Stimulated activated CD8-positive, alpha-beta memory T cell treated with anti-CD3 and anti-CD28 coated beads, Interleukin-7, amount 100 ng/mL, for 4 hours (primary cell): Measurements from ENCODE around the gene CDKN1C.

Experiments
- DNase-seq, 2 donors: peaks; one replicate each; pipeline ENCODE4 v3.0.0-alpha.2; 2020; ENCODE audit warnings: low read depth in 2 of 2

Gene CDKN1C

DNA sequence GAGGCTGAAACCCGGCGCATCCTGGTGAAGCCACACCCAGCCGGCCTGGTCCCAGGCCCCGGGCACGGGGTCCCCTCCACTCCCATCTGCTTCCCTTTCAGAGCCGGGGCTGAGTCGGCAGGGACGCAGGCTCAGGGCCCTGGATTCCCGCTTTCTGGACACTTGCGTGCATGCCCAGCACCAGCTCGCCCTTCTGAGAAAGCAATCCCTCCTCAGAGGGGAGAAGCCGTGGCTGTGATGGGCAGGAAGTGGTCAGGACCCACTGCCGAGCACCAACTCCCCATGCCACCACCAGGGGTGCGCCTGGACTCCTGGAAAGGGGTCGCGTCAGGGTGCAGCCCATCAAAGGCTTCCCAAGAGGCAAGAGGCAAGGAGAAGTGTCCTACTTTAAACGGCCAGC is 15.1 kb downstream of the CDKN1C start:
- DNase-seq = no peak

DNA sequence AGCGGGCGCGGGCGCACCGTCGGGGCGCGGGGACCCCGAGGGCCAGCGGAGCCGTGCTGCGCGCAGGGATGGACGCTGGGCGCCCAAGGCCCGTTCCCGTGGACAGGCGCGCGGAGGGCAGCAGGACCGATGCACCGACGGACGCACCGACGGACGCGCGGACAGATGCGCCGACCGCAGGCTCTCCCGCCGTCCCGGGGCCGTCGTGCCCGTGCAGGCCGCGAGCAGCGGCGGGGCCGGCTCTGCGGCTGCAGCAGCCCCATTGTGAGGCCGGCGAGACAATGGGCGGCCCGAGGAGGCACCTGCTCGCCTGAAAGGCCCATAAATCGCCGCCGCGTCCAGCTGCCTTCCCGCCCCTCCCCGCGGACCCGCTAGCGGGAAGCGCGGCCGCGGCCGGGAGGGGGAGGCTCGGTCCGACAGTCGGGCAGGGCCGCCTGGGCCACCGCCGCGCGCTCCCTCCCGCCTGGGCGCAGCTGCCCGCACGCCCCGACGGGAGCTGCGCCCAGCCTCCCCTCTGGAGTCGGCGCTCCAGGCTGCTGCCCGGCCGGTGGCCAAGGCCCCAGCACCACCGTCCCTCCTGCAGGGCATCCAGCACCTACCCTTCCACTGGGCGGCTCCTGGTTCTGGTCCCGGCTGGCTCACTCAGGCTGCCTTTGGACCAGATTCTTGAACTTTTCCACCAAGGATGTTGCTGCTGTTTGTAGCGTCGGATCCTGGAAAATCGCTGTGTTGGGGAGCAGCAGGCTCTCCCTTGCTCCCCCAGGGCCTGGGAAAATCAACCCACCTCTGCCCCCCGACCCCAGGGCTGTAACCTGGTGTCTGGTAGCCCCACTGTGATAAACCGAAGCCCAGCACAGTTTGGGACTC is 15.8 kb downstream of the CDKN1C start:
- no peak for DNase-seq

DNA sequence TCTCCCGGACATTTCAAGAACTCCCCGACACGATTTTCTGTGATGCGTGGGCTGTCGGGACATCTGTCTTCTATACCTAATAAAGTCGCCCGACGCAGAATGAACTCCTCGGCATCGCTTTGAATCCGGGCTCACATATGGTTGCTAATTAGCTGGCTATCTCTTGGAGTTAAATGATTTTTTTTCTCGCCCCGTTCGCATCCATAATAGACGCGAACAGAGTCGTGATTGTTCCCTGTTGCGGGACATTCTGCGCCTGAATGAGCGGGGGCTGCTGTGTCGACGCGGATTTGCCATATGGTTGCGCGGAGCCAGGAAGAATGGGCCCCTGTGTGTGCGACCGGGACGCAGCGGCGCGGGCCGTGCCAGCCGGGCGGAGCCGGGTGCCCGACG is 16.4 kb downstream of the CDKN1C start:
- no peak for DNase-seq

DNA sequence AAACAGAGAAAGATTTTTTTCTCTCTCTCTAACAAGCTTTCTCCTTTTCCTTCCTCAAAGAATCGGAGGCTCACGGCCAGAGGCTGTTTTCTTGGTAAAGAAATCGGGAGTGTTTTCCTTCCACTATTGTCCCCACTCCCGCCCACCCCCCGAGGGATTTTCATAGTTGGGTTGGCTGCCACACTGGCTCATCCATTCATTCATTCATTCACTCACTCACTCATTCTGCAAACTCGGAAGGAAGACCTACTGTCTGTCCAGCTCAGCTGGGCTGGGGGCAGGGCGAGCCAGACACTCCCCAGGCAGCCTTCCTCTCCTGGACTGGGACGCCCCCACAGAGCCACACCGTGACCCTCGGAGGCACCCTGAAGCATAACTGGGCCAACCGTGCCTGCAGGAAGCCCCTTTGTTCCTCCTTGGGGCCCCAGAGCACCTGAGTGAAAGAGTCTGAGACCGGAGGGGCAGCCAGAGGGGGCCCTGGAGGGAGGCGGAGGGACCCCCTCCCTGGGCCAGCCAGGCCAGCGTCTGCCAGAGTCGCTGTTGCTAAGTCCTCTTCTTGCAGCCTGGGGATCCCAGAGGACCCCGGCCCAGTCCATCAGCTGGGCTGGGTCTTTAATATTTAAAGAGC is 17.0 kb downstream of the CDKN1C start:
- DNase-seq = no peak

DNA sequence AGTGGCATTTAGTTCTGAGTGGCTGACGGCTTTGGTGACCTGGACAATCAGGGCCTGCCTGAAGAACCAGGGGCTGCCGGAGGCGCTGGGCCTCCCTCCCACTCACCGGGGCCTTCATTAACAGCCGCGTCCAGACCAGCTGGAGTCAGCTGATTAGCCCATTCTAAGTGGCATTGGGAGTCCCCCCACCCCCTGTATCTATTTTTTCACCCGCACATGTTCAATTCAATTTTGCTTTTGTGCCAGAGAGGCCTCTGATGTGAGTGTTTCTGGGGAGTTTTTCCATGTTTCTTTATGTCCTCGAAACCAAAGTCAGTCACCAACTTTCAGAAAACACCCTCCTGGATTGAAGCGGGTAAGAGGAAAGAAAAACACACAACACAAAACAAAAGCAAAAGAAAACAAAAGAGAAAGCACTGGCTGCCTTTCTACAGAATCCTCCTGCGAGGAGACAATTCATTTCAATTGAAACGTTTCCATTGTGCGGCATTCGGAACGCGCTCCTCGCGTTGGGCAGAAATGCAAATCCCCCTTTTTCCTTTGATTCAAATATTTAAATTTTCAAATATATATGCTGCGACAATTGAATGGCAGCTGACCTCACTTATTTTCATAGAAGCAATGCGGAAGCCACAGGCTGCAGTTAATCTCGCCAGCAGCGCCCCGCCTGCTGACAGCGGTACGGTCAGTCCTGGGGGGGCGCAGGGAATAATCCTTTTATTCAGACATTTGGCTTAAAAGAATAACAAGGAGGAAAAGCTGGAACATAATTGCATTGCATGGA is 17.7 kb downstream of the CDKN1C start:
- DNase-seq = no peak

DNA sequence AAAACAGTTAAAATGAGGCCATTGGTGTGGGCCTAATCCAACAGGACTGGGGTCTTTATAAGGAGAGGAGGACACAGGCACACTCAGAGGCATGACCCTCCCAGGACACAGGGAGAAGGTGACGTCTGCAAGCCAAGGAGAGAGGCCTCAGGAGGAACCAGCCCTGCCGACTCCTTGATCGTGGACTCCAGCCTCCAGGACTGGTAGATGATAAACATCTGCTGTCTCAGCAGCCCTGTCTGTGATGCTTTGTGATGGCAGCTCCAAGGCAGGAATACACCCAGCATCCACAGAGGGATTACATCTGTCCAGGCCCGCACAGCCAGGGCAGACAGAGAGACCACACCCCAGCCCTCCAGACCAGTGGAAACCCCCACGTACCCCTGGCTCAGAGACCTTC is 18.4 kb downstream of the CDKN1C start:
- no peak for DNase-seq

DNA sequence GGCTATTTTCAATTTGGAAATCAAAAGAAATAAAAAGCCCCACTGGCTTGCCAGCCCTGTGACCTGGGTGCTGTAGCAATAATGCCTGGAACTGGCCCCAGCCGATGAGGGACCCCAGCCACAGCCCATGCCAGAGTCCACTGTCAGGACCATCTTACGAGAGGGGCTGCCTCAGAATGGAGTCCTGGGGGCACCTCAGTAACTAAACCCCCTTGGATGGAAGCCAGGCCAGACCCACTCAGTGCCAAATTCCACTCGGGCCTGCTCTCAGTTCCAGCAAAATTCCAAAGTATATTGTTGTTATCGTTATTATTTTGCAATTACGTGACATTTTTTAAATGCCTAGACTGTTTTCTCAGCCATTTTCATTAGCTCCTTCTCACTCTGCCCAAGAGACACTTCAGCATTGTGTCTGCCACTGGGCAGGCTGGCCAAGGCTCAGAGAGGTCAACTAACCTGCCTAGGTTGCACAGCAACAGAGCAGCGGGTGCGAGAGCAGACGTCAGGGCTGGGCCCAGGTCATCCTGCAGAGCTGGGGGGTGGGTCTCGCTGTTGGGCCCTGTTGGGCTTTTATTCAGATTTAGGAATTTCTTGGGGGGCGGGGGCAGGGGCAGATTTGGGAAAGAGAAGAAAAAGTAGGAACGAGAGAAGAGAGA is 19.5 kb downstream of the CDKN1C start:
- no peak for DNase-seq

DNA sequence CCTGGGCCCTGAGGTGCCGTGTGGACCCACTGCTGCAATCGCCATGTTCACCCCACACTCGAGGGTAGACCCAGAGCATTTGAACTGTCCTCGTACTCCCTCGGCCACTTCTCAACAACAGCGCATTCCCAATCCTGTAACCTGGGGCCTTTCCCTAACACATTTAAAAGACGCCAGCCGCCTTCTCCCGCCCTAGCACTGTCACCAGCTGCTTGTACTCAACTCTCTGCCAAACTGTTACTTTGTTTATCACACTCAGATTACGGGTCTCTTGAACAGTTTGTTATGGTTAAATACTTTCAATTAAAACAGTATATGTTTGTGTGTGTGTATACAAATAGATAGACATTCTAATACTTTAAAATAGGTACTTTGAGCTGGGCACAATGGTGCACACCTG is 20.7 kb downstream of the CDKN1C start:
- DNase-seq = no peak

DNA sequence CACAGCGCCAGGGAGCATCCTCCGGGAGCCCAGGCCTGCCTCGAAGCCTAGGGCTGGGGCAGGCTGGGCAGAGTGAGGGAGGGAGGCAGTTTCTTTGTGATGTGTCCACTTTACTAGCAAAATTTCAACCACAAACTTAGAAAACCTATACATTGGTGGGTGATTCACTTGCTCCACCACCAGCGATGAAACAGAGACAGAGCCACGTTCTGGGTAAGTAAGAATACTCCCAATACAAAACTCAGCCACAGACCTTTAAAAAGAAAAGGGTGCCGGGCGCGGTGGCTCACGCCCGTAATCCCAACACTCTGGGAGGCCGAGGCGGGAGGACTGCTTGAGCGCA is 22.3 kb downstream of the CDKN1C start:
- DNase-seq = no peak

DNA sequence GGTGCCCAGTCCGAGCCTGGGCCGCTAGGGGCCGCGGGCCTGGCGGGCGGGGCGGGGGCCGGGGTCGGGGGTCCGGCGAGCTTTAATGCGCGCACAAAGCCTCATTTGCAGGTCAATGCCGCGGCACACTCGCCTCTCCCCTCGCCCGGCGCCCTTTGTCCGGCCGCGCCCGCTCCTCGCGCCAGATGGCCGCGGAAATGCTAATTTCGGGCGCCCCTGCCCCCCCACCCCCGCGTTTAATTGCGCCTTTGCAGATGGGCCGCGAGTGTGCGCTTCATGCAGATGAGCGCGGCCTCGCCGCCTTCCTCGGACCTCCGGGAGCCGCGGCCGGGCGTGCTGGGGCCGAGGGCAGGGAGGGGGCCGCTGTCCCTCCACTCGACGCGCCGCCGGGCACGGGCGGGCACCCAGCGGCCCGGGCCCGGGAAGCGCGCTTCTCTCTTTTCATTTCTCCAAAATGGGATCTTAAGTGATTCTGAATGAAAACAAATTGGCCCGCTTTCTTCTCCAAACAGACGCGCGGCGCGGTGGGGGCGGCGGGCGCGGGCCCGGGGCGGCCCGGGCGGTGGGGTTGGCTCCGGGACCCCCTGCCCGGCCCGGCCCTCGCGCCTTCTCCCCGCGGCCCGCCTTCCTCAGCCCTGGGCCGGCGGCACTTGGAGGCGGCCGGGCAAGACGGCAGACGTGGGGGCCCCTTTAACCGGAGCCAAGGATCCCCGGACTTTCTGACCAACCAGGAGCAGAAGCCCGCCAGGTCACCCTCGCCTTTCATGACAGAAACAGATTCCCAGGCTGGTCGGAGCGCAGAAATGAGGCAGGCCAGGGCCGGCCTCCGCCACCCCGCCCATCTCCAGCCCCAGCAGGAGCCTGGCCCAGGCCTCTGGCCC is 22.9 kb downstream of the CDKN1C start:
- DNase-seq = no peak

DNA sequence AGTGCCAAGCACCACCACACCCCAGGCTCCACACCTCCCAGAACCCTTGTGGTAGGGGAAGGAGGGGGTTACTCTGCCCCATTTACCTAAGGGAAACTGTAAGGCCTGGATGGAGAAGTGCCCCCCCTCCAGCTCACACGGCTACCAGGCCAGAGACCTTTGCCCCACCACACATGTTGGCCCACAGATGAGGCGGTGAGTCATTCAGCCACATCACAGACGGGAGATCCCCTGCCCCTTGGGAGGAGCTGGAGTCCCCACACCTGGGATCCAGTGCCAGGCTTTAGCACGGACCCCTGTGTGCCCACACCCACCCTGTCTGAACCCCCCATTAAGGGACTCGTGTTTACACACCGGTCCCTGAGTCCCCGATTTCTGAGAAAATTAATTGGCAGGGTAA is 24.9 kb downstream of the CDKN1C start:
- no peak for DNase-seq

DNA sequence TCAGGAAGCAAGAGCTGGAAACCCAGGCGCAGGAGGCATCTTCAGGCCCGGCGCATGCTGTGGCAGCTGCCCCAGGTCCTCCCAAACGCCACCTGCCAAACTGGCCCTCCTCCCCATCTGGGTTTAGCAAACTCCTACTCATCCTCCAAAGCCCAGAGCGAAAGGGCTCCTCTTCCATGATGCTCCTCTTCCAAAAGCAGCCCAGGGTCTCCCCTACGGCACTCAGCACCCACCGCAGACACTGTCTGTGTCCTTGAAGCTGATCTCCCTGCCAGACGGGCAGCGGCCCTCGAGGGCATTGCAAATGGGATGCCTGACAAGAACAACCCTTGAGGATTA is 25.9 kb downstream of the CDKN1C start:
- DNase-seq = no peak

DNA sequence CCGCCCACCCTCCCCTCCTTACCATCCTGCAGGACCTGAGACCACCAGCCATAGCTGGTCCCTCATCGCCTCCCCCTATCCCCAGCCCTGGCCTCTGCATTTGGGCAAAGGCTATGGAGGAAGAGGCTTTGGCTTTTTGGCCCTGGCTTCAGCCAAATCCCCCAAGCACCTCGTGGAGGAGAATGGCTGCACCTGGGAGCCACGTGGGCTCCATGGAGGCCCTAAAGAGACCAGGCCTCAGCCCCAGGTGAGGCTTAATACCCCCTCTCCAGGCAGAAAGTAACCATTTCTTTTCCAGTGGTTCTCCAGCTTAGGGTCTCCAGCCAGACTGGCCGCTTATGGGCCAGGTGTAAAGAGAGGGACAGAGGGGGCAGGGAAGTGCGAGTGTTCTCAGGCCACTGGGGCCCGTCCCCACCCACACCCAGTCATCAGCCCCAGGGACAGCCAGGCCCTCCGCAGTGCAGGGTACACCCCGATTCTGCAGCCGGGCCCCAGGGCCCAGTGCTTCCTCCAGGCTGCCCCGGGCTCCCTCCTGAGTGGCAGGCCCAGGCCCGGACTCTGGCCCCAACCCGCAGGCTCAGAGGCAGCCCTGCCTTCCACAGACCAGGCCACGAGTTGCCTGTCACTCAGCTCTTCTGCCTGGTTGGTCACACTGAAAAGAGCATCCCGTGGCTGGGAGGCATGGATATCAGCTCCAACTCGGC is 26.4 kb downstream of the CDKN1C start:
- DNase-seq = no peak

DNA sequence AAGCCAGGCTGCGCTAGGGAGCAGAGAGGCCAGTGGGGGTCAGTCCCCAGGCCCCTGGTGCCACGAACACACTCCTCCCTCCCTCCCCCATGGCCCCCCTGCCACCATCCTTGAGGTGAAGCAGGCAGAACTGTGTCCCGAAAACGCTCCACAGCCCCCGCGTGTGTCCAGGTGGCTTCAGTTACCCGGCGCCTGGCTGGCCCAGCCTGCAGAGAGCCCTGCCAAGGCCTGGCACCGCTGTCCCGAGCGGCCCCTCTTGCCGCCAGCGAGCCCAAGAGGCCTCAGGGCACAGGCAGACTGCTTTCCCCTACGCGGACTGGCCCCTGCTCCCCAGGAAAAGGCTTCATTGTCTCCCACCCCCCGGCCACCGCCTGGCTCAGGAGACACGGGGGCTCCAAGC is 27.7 kb downstream of the CDKN1C start:
- DNase-seq = no peak

DNA sequence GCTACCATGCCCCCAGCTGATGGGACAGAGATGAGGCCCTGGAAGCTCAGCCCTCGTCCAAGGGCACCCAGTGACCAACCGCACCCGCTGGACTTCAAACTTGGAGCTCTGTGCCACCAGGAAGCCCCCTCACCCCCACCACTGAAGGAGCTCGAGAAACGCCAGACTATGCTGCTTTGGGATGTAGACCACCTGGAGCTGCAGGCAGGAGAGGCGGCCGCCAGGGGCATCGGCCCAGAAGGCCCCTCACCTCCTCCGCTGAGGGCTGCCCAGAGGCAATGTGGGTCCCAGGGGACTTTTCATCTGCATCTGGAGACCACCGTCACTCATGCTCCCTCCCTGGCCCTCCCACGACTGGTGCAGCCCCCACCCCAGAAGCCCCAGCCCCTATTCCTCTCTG is 28.3 kb downstream of the CDKN1C start:
- no peak for DNase-seq

DNA sequence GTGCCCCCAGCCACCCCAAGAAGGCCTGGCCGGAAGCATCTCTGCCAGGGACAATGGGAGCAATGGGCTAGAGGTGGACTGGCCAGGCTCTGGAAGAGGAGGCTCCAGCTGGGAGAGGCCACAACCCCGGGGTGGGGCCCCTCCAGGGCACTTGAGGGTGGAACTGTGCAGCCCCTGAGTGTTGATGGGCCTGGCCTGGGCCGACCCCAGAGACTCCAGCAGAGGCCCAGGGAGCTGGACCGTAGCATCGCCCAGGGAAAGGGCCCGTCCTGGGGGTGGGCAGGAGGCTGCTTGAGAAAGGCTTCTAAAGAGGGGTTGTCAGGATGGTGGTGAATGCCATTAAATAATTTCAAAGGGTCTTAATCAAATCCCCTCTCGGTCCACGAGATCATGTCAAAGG is 30.4 kb downstream of the CDKN1C start:
- DNase-seq = no peak

DNA sequence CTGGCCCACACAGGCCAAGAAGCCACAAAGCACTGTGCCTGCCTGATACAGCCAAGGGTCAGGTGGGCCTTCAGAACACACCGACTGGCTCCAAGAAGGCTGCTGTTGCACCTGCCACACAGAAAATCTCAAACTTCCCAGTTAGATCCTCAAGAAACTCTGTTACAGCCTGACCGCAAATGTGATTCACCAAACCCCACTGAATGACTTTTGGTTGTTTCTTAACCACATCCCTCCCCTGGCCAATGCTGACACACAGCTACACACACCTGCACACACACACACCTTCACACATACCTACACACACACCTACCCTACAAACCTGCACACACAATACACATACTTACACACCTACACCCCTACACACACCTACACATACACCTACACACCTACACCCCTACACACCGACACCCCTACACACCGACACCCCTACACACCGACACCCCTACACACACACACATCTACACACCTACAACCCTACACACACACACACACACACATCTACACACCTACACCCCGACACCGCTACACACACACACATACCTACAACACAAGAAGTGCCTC is 31.5 kb downstream of the CDKN1C start:
- no peak for DNase-seq

DNA sequence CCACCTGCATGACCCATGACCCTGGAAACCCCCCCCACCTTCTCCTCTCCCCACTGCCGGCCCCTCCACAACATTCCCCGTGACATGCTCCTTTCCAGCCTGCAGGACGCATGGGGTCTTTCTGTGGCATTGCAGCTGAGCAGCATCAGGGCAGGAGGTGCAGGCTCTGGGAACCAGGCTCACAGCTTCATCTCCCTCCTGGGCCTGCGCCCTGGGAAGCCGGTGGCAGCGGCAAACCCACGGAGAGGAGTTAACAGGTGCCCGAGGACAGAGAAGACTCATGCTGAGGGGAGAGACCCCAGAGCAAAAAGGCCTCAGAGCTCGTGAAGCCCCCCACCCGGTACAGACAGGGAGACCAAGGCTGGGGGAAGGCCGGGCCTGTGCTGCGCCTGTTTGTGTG is 32.2 kb downstream of the CDKN1C start:
- DNase-seq = no peak

DNA sequence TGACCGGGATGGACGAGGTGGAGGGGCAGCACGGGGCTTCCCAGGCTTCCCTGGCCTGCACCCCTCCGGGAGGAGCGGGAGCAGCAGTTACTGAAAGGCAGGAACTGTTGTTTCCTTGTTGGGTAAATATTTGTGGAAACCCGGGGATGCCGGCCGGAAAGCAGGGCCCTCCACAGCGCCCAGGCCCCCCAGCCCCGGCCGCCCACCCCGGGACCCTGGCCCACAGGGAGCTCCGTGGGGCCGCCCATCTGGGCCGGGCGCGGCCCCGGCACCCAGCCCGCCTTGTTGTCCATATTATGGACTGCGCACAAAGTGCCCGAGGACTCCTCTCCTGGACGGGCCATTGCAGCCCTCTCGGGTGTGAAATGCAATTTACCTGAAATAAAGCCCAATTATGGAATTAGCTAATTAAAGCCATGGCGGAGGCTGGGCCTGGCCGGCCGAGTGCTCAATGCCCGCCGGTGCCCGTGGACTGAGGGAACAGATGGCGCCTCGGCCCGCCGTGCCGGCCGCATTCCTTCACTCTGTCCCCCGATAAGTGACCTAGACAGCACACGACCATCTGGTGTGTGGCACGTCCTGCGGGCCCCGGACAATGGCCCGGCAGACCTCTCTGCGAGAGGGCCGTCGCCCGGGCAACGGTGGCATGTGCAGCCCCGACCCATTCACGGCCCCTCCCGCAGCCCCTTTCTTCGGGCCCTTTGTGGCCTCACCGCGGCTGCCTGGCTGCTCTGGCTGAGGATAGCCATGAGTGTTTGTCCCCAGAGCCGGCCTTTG is 35.4 kb downstream of the CDKN1C start:
- DNase-seq = no peak

DNA sequence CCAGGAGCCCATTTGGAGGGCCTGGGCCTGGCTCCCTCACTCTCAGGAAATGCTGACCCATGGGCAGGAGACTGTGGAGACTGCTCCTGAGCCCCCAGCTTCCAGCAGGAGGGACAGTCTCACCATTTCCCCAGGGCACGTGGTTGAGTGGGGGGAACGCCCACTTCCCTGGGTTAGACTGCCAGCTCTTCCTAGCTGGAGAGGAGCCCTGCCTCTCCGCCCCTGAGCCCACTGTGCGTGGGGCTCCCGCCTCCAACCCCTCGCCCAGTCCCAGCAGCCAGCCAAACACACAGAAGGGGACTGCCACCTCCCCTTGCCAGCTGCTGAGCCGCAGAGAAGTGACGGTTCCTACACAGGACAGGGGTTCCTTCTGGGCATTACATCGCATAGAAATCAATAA is 37.1 kb downstream of the CDKN1C start:
- no peak for DNase-seq
